ENCODE results near the gene LIPC.

DNA sequence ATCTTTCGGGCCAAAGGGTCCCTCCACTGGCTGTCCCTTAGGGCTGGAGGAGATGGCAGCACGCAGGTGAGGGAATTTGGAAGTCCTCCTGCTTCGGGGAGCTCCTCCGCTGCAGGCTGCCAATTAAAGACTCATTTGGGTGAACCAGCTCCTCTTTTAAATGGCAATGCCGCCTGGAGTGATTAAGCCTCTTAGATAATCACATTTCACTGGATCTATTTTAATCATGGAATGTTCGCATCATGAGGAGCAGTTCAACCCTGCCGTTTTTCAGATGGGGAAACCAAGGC lies 117.9 kb downstream of the LIPC start:
- TF ChIP-seq USF1 (CRISPR knock-in tag; IDR thresholded peaks at IDR 0.05) = no peak
- TF ChIP-seq, protein P1, sequence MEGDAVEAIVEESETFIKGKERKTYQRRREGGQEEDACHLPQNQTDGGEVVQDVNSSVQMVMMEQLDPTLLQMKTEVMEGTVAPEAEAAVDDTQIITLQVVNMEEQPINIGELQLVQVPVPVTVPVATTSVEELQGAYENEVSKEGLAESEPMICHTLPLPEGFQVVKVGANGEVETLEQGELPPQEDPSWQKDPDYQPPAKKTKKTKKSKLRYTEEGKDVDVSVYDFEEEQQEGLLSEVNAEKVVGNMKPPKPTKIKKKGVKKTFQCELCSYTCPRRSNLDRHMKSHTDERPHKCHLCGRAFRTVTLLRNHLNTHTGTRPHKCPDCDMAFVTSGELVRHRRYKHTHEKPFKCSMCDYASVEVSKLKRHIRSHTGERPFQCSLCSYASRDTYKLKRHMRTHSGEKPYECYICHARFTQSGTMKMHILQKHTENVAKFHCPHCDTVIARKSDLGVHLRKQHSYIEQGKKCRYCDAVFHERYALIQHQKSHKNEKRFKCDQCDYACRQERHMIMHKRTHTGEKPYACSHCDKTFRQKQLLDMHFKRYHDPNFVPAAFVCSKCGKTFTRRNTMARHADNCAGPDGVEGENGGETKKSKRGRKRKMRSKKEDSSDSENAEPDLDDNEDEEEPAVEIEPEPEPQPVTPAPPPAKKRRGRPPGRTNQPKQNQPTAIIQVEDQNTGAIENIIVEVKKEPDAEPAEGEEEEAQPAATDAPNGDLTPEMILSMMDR (IDR thresholded peaks at IDR 0.05) = no peak
- TF ChIP-seq NFE2L1 (CRISPR knock-in tag; IDR thresholded peaks at IDR 0.05) = no peak
- TF ChIP-seq MAX (CRISPR knock-in tag; IDR thresholded peaks at IDR 0.05) = no peak
- TF ChIP-seq, protein P2, sequence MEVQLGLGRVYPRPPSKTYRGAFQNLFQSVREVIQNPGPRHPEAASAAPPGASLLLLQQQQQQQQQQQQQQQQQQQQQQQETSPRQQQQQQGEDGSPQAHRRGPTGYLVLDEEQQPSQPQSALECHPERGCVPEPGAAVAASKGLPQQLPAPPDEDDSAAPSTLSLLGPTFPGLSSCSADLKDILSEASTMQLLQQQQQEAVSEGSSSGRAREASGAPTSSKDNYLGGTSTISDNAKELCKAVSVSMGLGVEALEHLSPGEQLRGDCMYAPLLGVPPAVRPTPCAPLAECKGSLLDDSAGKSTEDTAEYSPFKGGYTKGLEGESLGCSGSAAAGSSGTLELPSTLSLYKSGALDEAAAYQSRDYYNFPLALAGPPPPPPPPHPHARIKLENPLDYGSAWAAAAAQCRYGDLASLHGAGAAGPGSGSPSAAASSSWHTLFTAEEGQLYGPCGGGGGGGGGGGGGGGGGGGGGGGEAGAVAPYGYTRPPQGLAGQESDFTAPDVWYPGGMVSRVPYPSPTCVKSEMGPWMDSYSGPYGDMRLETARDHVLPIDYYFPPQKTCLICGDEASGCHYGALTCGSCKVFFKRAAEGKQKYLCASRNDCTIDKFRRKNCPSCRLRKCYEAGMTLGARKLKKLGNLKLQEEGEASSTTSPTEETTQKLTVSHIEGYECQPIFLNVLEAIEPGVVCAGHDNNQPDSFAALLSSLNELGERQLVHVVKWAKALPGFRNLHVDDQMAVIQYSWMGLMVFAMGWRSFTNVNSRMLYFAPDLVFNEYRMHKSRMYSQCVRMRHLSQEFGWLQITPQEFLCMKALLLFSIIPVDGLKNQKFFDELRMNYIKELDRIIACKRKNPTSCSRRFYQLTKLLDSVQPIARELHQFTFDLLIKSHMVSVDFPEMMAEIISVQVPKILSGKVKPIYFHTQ (CRISPR knock-in tag; IDR thresholded peaks at IDR 0.05) = no peak
- TF ChIP-seq NFYB (CRISPR knock-in tag; conservative IDR thresholded peaks at IDR 0.05; ENCODE audit: low read depth) = no peak
